Stimulated activated CD8-positive, alpha-beta memory T cell treated with anti-CD3 and anti-CD28 coated beads, Interleukin-2, amount 100 ng/mL, for 1 hour (primary cell): ENCODE data around the gene THSD7B.
"Not testable (repeated sequence)": the region's sequence is repeated elsewhere in the genome, so short reads cannot be mapped to it uniquely, and the experiment has no call there.

Experiments
- DNase-seq, 2 donors: peaks; one replicate each; pipeline ENCODE4 v3.0.0-alpha.2; 2020; ENCODE audit warnings: low read depth in 2 of 2

The THSD7B gene

DNA sequence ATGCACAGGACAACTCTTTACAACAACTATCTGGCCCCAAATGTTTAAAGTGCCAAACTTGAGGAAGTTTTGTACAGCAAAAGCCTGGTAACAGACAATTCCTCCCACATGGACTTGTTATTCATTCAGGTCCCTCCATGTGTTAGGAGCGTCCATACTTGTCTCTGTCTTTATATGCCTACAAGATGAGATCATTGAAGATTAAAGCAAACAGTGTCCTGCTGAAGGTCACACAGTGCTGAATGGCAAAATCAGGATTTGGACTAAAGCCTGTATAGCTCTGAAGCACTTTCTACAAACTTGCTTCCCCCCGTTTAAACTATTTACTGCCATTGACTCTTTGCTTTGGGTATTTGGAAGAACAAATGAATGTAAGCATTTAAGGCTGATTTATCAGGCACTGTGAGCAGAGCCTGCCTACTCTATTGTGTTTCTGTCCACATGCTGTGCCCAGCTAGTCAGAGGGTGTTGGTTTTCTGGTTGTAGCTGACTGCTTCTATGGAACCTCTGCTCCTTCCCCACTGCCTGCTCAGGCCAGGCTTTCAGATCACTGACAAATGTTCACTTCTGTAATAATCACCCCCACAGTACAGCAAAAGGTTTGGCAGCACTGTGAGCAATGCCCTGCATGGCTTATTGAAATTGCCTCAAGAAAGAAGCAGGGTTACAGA, 274.3 kb downstream of the THSD7B start:
- no peak for DNase-seq

DNA sequence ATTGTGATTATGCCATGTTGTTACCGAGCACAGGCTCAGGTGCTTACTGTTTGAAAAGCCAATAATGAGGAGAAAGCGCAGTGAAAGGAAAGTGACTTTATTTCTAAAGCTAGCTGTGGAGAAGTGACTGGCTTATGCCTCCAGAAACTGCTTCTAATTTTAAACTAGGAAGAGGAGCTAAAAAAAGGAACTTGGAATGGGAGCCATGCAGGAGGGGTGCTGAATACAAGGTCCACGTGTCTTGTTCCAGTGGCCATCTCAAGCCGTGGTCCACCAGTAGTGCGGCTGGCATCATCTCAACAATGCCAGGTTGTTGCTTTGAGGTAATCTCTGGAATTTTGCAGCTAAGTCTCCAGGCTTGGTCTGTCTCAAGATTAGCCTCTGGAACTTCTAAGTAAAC, 282.0 kb downstream of the THSD7B start:
- DNase-seq: no peak

DNA sequence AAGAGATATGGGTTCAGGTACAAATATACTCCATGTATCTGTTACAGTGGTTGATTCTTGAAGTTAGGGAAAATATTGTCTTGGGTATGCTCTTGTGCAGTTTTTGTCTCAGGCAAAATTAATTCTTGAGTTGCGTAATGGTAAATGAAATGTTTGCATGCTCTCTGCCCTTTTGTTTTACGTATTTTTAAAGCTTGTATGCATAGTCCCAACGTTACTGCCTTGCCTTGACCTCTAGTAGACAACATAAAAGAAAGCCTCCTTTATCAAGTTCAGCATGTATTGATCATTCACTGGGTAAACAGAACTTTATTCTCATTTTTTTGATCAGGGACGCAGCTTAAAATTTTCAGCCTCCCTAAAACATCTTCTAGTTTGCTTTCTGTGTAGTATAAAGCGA, 283.1 kb downstream of the THSD7B start:
- no peak for DNase-seq

DNA sequence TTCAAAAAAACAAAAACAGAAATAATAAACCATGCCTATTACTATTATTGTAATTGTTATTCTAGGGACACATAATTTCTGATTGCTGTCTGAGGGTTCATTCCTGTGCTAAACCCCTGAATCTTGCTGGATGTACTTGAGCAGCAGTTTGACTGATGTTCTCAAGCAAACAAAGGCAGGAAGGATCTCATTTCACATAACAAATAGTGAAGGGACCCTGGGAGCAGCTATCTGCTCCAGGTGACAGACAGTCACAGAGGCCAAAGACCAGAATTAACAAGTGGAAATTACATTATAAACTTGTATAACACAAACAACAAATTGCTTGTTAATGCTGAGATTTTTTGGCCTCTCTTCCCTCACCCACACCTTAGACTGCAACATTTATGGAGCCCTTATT, 284.2 kb downstream of the THSD7B start:
- DNase-seq: no peak

DNA sequence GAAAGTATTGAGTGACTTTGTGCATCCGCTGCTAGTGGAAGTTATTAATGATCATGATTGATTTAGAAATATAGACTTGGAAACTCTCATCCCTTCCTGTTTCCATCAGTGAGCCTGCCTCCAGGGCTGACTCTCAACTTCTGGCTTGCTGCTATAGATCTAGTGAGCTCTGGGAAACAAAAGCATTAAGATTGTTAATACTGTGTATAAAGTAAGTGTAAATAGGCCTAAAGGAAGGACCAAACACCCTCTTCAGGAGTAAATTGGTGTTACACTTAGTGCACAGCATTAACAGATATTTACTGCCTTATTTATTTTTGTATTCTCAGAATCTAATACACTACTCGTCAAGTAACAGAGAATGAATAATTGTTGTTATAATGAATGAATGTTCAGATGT, 285.6 kb downstream of the THSD7B start:
- no peak for DNase-seq

DNA sequence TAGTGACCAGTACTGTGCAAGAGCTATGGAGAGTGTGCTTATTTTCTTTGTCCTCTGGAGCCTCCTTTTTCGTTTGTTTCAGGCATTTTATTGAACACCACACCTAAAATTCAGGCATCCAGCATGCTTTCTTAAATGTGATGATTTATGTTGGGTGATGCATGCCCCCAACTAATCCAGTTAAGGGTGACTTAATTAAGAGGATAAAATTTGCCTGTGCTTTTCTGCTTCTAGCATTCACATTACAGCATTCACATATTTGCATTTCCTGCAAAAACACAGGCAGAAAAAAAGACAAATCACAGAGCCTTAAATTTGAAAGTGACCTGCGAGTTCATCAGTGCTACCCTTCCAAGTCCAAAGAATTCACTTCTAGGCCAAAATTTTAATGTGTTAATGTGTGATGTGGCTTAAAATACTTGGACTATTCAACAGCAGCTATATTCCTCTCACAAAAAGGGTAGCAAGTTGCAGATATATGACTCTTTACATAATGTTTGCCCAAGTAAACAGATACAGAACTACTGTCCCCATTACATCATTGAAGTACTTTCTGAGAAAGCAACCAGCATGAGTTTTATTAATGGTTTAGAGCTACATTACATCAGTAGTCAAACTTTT, 286.5 kb downstream of the THSD7B start:
- DNase-seq: no peak

DNA sequence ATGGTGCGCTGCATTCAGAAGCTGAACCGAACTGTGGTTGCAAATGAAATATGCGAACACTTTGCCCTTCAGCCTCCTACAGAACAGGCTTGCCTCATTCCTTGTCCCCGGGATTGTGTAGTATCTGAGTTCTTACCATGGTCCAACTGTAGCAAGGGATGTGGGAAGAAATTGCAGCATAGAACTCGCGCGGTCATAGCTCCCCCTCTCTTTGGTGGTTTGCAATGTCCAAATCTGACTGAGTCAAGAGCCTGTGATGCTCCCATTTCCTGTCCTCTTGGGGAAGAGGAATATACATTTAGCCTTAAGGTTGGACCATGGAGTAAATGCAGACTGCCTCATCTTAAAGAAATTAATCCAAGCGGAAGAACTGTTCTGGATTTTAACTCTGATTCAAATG, 291.4 kb downstream of the THSD7B start:
- no peak for DNase-seq

DNA sequence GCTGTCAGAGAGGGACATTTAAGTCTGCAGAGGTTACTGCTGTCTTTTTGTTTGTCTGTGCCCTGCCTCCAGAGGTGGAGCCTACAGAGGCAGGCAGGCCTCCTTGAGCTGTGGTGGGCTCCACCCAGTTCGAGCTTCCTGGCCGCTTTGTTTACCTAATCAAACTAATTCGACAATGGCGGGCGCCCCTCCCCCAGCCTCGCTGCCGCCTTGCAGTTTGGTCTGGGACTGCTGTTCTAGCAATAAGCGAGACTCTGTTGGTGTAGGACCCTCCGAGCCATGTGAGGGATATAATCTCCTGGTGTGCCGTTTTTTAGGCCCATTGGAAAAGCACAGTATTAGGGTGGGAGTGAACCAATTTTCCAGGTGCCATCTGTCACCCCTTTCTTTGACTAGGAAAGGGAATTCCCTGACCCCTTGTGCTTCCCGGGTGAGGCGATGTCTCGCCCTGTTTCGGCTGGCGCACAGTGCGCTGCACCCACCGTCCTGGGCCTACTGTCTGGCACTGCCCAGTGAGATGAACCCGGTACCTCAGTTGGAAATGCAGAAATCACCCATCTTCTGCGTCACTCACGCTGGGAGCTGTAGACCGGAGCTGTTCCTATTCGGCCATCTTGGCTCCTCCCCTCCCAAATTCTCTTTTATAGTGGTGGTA, 310.9 kb downstream of the THSD7B start:
- DNase-seq: not testable (repeated sequence)

DNA sequence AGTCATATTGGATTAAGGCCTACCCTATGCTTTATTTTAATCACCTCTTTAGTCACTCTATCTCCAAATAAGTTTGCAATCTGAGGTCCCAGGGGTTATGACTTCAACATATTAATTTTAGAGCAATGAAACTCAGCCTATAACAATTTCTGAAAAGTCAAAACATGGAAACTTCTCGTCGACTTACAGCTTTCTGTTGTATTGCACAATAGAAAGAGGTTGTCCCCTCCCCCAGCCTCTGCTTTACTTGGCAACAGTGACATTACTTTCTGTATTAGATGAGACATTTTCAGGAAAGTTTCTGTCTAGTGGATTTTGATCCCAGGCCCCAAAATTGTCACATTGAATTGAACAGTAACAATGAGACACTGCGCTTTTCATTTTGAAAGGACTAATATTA, 326.4 kb downstream of the THSD7B start:
- no peak for DNase-seq

DNA sequence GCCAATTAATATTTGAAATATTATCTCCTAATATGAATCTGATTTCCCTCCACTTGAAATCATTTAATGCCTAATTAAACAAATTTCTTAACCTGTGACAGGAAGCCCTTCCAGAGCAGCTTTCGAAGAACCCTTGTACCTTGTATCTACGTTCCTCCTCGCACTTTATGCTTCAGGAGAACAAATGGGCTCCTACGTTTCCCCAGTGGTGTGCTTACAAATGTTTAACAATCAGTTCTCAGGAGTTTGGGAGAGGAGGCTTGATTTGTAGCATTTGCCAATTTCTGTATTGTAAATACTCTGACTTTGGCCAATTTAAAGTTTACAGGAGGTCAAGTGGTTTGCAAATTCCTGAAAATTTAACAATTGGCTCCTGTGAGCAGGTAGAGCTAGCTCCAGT, 327.8 kb downstream of the THSD7B start:
- no peak for DNase-seq

DNA sequence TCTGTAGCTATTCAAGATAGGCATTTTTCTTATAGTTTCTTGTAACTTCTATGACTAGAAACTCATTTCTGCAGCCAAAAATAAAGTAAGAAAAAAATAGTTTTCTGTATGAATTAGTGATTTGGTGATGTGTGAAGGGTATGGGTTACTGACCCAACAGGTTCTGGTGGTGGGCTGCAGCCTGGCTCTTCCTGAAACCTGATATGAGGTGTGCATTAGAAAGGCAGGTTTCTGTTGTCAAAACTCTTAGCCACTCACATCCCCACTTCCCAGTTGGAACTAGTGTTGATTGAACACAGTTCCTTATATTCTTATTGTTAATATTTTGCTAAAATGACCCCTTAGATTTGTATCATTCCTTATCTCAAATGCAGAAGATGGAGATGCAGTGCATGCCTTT, 330.8 kb downstream of the THSD7B start:
- no peak for DNase-seq

DNA sequence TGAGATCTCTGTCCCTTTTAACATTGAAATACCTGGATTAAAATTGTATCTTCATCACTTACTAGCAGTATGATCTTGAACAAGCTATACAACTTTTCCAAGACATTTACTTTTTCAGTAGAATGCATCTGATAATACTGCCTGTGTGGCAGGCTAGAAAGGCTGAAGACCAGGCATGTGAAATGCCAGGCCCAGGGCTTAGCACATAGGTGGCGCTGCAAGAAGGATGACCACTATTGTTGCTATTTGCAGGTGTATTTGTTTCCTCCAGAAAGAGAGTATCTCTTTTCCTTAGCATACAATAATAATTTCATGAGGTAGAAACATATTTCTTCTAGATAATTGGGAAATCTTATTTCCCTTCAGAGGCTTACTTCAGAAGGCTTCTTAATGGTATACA, 331.3 kb downstream of the THSD7B start:
- DNase-seq: no peak

DNA sequence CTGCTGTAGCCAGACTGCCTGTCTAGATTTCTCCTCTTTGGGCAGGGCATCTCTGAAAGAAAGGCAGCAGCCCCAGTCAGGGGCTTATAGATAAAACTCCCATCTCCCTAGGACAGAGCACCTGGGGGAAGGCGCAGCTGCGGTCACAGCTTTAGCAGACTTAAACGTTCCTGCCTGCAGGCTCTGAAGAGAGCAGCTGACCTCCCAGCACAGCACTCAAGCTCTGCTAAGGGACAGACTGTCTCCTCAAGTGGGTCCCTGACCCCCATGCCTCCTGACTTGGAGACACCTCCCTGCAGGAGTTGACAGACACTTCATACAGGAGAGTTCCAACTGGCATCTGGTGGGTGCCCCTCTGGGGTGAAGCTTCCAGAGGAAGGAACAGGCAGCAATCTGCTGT, 336.5 kb downstream of the THSD7B start:
- not testable (repeated sequence) for DNase-seq

DNA sequence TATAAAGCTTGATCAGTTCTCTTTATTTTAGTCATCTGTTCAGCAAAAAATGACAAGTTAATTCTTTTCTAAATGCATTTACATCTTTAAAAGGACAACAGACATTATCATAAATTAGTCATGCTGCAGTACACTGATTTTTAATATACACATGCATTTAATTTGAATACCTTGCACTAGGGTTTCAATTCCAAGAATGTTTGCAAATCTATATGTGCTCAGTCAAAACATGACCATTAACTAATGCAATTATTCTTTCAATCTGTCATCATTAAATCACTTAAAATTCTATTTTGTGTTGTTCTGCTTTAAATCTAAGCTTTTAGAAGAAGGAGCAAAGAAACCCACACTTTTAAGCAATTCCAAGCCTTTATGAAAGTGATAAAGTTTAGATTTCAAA, 342.6 kb downstream of the THSD7B start:
- DNase-seq: no peak

DNA sequence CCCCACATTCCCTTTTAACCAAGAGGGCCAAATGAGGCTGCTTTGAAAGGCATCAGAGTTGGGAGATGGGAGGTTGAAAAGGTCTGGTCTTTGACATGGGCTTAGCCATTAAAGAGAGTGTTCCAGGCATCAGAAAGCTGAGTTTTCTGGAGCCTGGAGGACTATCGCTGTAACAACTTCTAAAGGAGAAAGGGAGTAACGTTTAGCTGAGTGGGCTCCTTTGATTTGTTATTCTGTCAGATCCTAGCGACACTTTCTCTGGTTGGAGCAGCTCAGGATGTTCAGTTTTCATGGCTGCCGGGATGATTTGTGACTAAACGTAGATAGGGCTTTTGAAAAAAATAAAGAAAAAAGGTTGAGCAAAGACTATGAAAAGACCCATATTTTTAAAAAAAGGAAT, 346.6 kb downstream of the THSD7B start:
- DNase-seq: no peak

DNA sequence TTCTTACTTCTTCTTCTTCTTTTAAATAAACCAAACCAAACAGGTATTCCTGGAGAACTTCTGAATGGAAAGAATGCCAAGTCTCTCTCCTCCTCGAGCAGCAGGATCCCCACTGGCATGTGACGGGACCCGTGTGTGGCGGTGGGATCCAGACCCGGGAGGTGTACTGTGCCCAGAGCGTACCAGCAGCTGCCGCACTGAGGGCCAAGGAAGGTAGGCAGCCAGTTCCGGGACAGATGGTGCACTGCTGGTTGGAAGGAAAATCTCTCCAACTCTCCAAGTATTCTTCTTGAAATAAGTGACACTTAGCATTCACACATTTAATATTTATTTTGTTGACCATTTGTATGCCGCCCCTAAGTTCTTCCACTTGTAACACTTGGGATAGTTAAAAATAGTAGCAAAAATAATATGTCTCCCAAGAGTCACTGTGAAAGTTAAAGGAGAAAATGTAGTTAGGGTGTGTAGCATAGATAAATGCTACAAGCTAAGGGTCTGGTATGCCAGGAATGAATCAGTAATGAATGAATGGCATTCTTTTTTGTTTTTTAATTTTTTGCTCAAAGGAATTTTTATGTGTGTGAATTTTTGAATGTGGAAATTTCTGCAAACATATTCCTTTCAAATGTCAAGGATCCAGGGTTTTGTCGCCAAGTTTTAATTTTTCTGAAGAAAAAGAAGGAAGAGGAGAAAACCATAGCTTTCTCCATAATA, 349.9 kb downstream of the THSD7B start:
- DNase-seq: no peak

DNA sequence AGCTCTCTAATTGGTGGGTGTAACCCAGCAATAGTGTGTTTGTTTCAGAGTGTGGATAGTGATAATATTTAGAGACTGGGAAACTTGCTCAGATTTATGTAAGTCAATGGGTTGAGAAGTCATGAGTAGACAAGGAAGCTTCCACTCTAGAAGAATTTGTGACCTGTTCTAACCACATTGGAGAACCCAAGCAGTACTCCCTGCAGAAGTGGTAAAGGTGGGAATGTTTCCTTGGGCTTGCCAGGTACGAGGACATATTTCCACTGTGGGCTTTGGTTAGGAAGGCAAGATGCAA, 350.4 kb downstream of the THSD7B start:
- no peak for DNase-seq

DNA sequence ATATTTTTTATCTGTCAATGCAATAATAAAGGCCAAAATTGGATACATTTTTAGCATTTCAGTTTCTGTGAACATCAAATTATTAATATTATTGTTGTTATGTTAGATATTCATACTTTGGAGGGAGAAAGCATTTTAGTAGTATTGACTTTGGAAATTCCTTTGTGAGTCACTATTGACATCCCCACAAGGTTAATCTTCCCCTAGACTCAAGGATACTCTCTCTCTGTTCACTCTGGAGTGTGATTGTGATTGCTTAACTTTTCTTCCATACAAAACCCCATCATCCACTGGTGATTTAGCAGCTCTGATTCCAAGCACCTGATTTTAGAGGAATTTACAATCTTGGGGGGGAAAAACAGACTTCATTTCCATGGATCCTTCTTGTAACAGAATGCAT, 352.0 kb downstream of the THSD7B start:
- DNase-seq: no peak

DNA sequence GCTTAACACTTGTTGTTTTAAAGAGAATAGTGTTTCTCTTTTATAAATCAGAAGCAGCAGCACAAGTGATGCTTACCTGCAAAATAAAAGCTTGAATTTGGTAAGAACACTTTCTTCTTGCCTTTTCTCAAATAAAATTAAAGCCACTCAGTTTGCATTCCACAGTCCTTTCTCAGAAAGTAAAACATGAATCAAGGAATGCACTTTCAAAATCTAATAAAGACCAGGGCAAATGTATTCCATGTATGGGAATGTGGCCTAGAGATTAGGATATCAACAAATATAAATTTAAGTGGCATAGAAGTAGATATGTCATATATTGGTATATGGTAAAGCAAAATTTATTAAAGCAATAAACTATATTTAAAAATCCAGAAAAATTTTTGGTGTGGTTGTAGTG, 352.8 kb downstream of the THSD7B start:
- no peak for DNase-seq

DNA sequence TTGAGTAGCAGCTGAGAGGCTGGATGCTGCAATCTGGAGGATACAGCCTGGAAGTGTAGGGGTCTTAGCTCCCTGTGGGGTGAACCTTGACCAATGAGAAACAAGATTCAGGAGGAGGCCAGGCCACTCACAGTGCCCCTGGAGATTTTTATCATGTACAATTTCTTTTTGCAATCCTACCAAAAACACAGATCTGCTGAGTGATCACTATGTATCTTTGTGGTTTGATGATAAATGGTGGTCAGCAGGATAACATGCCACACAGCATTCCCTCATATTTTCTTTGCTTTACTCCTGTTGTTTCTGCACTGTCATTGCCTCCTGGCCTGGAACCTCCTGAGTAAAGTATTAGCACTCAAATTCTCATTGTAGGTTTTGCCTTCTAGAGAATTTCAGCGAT, 357.9 kb downstream of the THSD7B start:
- no peak for DNase-seq

DNA sequence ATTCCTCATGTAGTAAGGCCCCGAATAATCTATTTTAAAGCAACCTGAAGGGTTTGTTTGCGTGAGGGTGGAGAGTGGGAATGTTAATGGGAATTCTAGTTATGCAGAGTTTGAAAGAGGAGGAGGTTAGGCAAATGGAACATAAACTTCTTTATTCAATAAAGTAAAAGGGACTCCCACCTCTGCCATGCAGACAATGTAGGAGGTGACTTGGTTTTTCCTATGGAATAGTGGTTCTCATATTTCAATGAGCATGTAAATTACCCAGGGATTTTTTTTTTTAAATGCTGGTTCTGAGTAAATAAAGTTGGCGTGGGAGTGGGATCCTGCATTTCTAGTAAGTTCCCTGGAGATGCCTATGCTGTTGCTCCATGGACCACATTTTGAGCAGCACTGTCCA, 367.9 kb downstream of the THSD7B start:
- no peak for DNase-seq

DNA sequence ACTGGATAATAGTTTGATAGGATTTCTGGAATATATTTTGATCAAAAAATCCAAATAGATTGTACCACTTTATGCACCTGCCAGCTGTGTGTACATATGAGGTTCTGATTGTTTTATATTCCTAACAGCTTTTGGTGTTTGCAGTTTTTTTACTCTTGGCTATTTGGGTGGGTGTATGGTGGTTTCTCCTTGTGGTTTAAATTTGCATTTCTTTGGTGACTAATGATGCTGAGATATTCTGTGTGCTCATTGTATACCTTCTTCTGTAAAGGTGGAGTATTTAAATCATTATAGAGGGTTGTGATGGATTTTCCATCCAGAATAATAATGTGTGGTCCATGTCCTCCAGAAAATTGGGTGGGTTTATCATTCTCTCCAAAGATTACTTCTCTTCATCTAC, 372.9 kb downstream of the THSD7B start:
- DNase-seq: no peak

DNA sequence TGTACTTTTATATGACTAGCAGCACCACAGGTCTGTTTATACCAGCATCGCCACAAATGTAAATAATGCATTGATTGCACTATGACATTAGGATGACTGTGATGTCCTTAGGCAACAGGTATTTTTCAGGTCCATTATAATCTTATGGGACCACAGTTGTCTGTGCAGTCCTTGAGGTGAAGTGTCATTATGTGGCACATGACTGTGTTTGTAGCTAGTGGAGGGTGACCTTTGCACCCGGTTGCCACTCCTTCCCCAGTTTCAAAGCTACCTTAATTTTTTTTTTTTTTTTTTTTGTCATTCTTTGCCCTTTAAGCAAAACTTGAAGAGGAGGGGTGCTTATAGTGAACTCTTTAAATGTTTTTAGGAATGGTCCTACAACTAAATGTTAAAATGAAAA, 386.4 kb downstream of the THSD7B start:
- no peak for DNase-seq
